Tibial nerve (tissue), 4 donors: ENCODE measurements around the gene SIPA1.

Experiments used
- CTCF ChIP-seq, 5 experiments: fragments of 200-600 bp in 3 of 5; fragments of 450-650 bp in 2 of 5; sonication (generic) in 3 of 5; IDR thresholded peaks; one replicate each; pipeline ENCODE4 v1.5.1; 2016 to 2019; ENCODE audit warnings: antibody characterized with exemption in 5 of 5, mild to moderate bottlenecking in 3 of 5, moderate library complexity in 2 of 5
- EP300 ChIP-seq, 2 donors: sonication (generic); formaldehyde crosslinking; IDR thresholded peaks; one replicate each; pipeline ENCODE4 v1.6.1; 2017; ENCODE audit warnings: antibody characterized with exemption in 2 of 2, mild to moderate bottlenecking in 1 of 2
- POLR2A ChIP-seq, 2 donors: fragments of 450-650 bp; IDR thresholded peaks; one replicate each; pipeline ENCODE4 v1.6.1; 2017; ENCODE audit warnings: antibody characterized with exemption in 2 of 2, mild to moderate bottlenecking in 2 of 2, moderate library complexity in 2 of 2

DNA sequence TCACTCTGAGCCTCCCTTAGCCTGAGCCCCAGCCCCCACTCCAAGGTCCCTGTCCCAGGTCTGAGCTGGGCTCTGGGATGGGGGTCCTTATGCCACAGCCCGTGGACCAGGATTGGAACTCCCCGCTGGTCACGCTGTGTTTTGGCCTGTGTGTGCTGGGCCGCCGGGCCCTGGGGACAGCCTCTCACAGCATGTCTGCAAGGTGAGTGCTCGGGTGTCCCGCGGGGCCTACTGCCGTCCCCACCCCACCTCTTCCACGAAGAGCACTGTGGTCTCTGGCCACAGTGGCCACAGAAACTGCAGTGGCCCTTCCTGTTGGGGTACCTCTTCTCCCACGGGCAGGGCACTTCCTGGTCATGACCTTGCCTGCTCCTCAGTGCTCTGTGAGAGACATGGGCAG is 3.5 kb upstream of the SIPA1 start:
- TF ChIP-seq CTCF (IDR thresholded peaks at IDR 0.05) (no peak), EP300 (IDR thresholded peaks at IDR 0.05) (no peak), POLR2A (IDR thresholded peaks at IDR 0.05) (no peak)
